ENCODE results near the gene TMEM98. TPM values are rescaled to one million over a fixed set of nuclear protein-coding genes. Genes with fewer than 3 reads are reported as not detected.

The TMEM98 gene
- total RNA-seq, 4 donors from 2014 or later: 1.7 to 8.0 (median 6.7) TPM

GRCh38 chr17:32928586-32929535, 908 bp downstream of the TMEM98 start:
- ATAC-seq (no peak), DNase-seq (no peak)
- no peaks in the 10 kb centered on the region for H3K36me3 ChIP-seq
- TF ChIP-seq POLR2A (IDR thresholded peaks at IDR 0.05) (no peak), CTCF (IDR thresholded peaks at IDR 0.05 in 4 of 5, conservative IDR thresholded peaks at IDR 0.05 in 1 of 5) (no peak)
- H3K27ac ChIP-seq: no peak overlapping the region
- in situ Hi-C loops (cut with MboI; ENCODE audit: low sequenced_read_pairs in 4 of 4) (no loop called here), intact Hi-C loops (cut with DNase I; ENCODE audit: low total_unique reads) (no loop called here)
- H3K9me3 ChIP-seq: no peaks in the 10 kb centered on the region
- H3K4me3 ChIP-seq: peak overlapping the region; percentile 50 to 61 (median 50)
- H3K4me1 ChIP-seq: peaks cover 0 to 5% of the 10 kb centered on the region in 2 donors
- peaks cover 25 to 44% (median 27%) of the 10 kb centered on the region in 3 donors for H3K27me3 ChIP-seq

- no peak for ATAC-seq
- in situ Hi-C loops (cut with MboI; ENCODE audit: low sequenced_read_pairs in 4 of 4): no loop called here
- Histone ChIP-seq H3K4me1 (peaks cover 0 to 5% of the 10 kb centered on the region in 2 donors), H3K4me3 (no peak overlapping the region), H3K9me3 (no peaks in the 10 kb centered on the region), H3K36me3 (no peaks in the 10 kb centered on the region), H3K27me3 (peaks cover 25 to 44% (median 27%) of the 10 kb centered on the region in 3 donors), H3K27ac (no peak overlapping the region)
- no peak for TF ChIP-seq POLR2A (IDR thresholded peaks at IDR 0.05)
- intact Hi-C loops (cut with DNase I; ENCODE audit: low total_unique reads): no loop called here
- no peak for DNase-seq
These were observed 1.6 kb downstream of the TMEM98 start for GRCh38 chr17:32929588-32929987.

GRCh38 chr17:32930512-32930911, 2.6 kb downstream of the TMEM98 start:
- DNase-seq: no peak
- TF ChIP-seq CTCF (IDR thresholded peaks at IDR 0.05 in 4 of 5, conservative IDR thresholded peaks at IDR 0.05 in 1 of 5) (no peak), POLR2A (IDR thresholded peaks at IDR 0.05) (no peak)
- Histone ChIP-seq H3K27ac (no peak overlapping the region), H3K4me3 (no peak overlapping the region), H3K4me1 (peaks cover 0 to 5% of the 10 kb centered on the region in 2 donors), H3K9me3 (no peaks in the 10 kb centered on the region), H3K27me3 (peaks cover 25 to 40% (median 29%) of the 10 kb centered on the region in 3 donors), H3K36me3 (no peaks in the 10 kb centered on the region)
- intact Hi-C loops (cut with DNase I; ENCODE audit: low total_unique reads) (no loop called here), in situ Hi-C loops (cut with MboI; ENCODE audit: low sequenced_read_pairs in 4 of 4) (no loop called here)
- ATAC-seq: no peak

GRCh38 chr17:32931686-32932085, 3.7 kb downstream of the TMEM98 start:
- Histone ChIP-seq H3K27me3 (peaks cover 15 to 37% (median 29%) of the 10 kb centered on the region in 3 donors), H3K4me3 (no peak overlapping the region), H3K4me1 (peaks cover 0 to 5% of the 10 kb centered on the region in 2 donors), H3K27ac (no peak overlapping the region), H3K36me3 (no peaks in the 10 kb centered on the region), H3K9me3 (no peaks in the 10 kb centered on the region)
- ATAC-seq: no peak
- intact Hi-C loops (cut with DNase I; ENCODE audit: low total_unique reads): no loop called here
- in situ Hi-C loops (cut with MboI; ENCODE audit: low sequenced_read_pairs in 4 of 4): no loop called here
- no peak for DNase-seq
- TF ChIP-seq CTCF (IDR thresholded peaks at IDR 0.05 in 4 of 5, conservative IDR thresholded peaks at IDR 0.05 in 1 of 5) (no peak), POLR2A (IDR thresholded peaks at IDR 0.05) (no peak)

- ATAC-seq (no peak), DNase-seq (no peak)
- no peaks in the 10 kb centered on the region for H3K9me3 ChIP-seq
- no peak for TF ChIP-seq CTCF (IDR thresholded peaks at IDR 0.05 in 4 of 5, conservative IDR thresholded peaks at IDR 0.05 in 1 of 5)
- no peak for TF ChIP-seq POLR2A (IDR thresholded peaks at IDR 0.05)
- intact Hi-C loops (cut with DNase I; ENCODE audit: low total_unique reads) (no loop called here), in situ Hi-C loops (cut with MboI; ENCODE audit: low sequenced_read_pairs in 4 of 4) (no loop called here)
- H3K4me3 ChIP-seq: no peak overlapping the region
- no peak overlapping the region for H3K27ac ChIP-seq
- H3K36me3 ChIP-seq: no peaks in the 10 kb centered on the region
- H3K27me3 ChIP-seq: peaks cover 2 to 20% (median 14%) of the 10 kb centered on the region in 3 donors
- H3K4me1 ChIP-seq: no peaks in the 10 kb centered on the region
These were observed 5.9 kb downstream of the TMEM98 start for GRCh38 chr17:32933881-32934280.

Data from gastrocnemius medialis (tissue), 4 donors.